ENCODE measurements around the gene TSPAN33. TPM values are rescaled to one million over a fixed set of nuclear protein-coding genes. Genes with fewer than 3 reads are reported as not detected.

TSPAN33 gene
- polyA plus RNA-seq, 1 donor (not counting 4 experiments of a cell fraction or from before 2014, with no cell fraction given), result 0.93 TPM

DNA sequence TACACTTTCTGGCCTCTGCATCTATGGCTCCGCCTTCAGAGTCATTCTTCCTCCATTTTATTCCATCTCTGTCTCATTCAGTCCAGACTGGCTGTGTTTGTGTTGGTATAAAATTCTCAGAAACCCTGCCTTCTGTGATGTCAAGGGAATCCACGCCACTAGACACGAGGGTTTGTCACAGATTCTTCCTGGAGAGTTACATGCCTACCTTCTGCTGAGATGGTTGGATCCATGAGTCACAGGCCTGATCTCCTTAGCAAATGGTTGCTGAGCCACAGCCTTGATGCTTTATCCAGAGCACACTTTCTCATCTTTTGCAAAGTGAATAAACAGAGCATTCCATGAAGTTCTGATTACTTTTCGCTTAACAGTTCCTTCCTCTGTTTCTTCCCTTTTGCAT, 35.9 kb upstream of the TSPAN33 start:
- no peak overlapping the region for H3K27ac ChIP-seq (ENCODE audit: control insufficient read depth, insufficient read depth, low read length)
- no peak overlapping the region for H3K4me2 ChIP-seq (ENCODE audit: control insufficient read depth, extremely low read depth, insufficient read depth, low read depth, low read length)
- FAIRE-seq (no peak), DNase-seq (ENCODE audit: low read depth, low spot score) (no peak)
- no peak overlapping the region for H2AFZ ChIP-seq (ENCODE audit: control insufficient read depth, low read length)
- H3K4me3 ChIP-seq (ENCODE audit: control insufficient read depth in 2 of 3, extremely low read depth in 1 of 3, insufficient read depth in 2 of 3, low read depth in 1 of 3, low read length in 3 of 3), result no peak overlapping the region
- no peaks in the 10 kb centered on the region for H3K79me2 ChIP-seq (ENCODE audit: control insufficient read depth, insufficient read depth, low read length)
- H3K4me1 ChIP-seq (ENCODE audit: control insufficient read depth, extremely low read depth, insufficient read depth, low read length), result peaks cover 4% of the 10 kb centered on the region
- no peaks in the 10 kb centered on the region for H3K9me1 ChIP-seq (ENCODE audit: control insufficient read depth, extremely low read depth, insufficient read depth, low read length)
- dilution Hi-C loops (cut with MboI; ENCODE audit: extremely low pct_ligation_motif_present, low sequenced_read_pairs), result no loop called here
- H4K20me1 ChIP-seq (ENCODE audit: control insufficient read depth, extremely low read depth, insufficient read depth, low read length), result no peaks in the 10 kb centered on the region
- H3K36me3 ChIP-seq (ENCODE audit: control insufficient read depth in 2 of 2, extremely low read depth in 1 of 2, insufficient read depth in 2 of 2, low read length in 2 of 2), result no peaks in the 10 kb centered on the region
- no peak for TF ChIP-seq EZH2 (IDR thresholded peaks at IDR 0.05; ENCODE audit: low read length)
- TF ChIP-seq, protein P1, sequence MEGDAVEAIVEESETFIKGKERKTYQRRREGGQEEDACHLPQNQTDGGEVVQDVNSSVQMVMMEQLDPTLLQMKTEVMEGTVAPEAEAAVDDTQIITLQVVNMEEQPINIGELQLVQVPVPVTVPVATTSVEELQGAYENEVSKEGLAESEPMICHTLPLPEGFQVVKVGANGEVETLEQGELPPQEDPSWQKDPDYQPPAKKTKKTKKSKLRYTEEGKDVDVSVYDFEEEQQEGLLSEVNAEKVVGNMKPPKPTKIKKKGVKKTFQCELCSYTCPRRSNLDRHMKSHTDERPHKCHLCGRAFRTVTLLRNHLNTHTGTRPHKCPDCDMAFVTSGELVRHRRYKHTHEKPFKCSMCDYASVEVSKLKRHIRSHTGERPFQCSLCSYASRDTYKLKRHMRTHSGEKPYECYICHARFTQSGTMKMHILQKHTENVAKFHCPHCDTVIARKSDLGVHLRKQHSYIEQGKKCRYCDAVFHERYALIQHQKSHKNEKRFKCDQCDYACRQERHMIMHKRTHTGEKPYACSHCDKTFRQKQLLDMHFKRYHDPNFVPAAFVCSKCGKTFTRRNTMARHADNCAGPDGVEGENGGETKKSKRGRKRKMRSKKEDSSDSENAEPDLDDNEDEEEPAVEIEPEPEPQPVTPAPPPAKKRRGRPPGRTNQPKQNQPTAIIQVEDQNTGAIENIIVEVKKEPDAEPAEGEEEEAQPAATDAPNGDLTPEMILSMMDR (optimal IDR thresholded peaks at IDR 0.05 in 1 of 3, IDR thresholded peaks at IDR 0.05 in 1 of 3, conservative IDR thresholded peaks at IDR 0.05 in 1 of 3; ENCODE audit: extremely low read depth in 1 of 3, insufficient read depth in 2 of 3, low read length in 3 of 3), result no peak
- H3K9me3 ChIP-seq (ENCODE audit: control insufficient read depth, low read depth, low read length), result no peaks in the 10 kb centered on the region
- H3K27me3 ChIP-seq (ENCODE audit: control insufficient read depth, extremely low read depth, insufficient read depth, low read length), result no peaks in the 10 kb centered on the region
- no peak overlapping the region for H3K9ac ChIP-seq (ENCODE audit: control insufficient read depth, extremely low read depth, insufficient read depth, low read length)

DNA sequence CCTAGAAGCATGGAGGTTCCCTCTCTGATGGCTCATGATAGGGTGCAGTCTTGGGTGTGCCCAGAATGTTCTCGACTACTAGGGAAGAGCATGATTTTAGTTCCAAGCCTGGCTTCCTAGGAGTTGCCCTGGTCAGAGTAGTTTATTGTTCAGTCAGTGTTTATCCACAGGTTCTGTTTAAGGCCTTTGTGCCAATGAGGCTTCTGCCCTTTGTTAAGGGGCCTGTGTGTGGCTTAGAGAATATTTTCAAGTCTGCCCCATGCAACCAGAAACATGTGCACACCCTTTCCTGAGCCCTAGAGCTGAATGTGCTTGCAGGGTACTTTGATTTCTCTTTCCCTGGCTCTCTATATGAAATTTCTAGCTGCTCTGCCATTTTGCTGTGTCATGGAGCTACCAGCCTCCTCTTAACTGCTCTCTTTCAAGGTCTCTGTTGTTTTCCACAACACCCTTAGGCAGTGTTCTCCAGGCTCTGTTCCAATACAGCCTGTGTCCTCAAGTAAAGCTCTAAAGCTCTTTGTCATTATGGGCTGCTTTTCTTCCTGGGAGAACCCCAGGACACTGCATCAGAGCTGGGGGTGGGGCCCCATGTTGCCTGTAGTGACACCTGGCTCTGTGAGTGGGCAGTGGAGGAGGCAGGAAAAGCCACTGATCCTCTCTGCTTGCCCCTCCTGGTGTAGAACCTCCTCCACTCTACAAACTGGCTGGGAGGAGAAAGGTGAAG, 34.1 kb upstream of the TSPAN33 start:
- no peak for DNase-seq (ENCODE audit: low read depth, low spot score)
- H3K27me3 ChIP-seq (ENCODE audit: control insufficient read depth, extremely low read depth, insufficient read depth, low read length), result no peaks in the 10 kb centered on the region
- no peak overlapping the region for H3K4me3 ChIP-seq (ENCODE audit: control insufficient read depth in 2 of 3, extremely low read depth in 1 of 3, insufficient read depth in 2 of 3, low read depth in 1 of 3, low read length in 3 of 3)
- no peak overlapping the region for H3K4me2 ChIP-seq (ENCODE audit: control insufficient read depth, extremely low read depth, insufficient read depth, low read depth, low read length)
- no peak overlapping the region for H3K9ac ChIP-seq (ENCODE audit: control insufficient read depth, extremely low read depth, insufficient read depth, low read length)
- no peaks in the 10 kb centered on the region for H3K36me3 ChIP-seq (ENCODE audit: control insufficient read depth in 2 of 2, extremely low read depth in 1 of 2, insufficient read depth in 2 of 2, low read length in 2 of 2)
- no peaks in the 10 kb centered on the region for H4K20me1 ChIP-seq (ENCODE audit: control insufficient read depth, extremely low read depth, insufficient read depth, low read length)
- TF ChIP-seq, protein P1 (optimal IDR thresholded peaks at IDR 0.05 in 1 of 3, IDR thresholded peaks at IDR 0.05 in 1 of 3, conservative IDR thresholded peaks at IDR 0.05 in 1 of 3; ENCODE audit: extremely low read depth in 1 of 3, insufficient read depth in 2 of 3, low read length in 3 of 3), result no peak
- no peak for TF ChIP-seq EZH2 (IDR thresholded peaks at IDR 0.05; ENCODE audit: low read length)
- dilution Hi-C loops (cut with MboI; ENCODE audit: extremely low pct_ligation_motif_present, low sequenced_read_pairs), result no loop called here
- no peak for FAIRE-seq
- peak overlapping the region; percentile 68 for H2AFZ ChIP-seq (ENCODE audit: control insufficient read depth, low read length)
- no peak overlapping the region for H3K27ac ChIP-seq (ENCODE audit: control insufficient read depth, insufficient read depth, low read length)
- H3K9me3 ChIP-seq (ENCODE audit: control insufficient read depth, low read depth, low read length), result no peaks in the 10 kb centered on the region
- peaks cover 4% of the 10 kb centered on the region for H3K4me1 ChIP-seq (ENCODE audit: control insufficient read depth, extremely low read depth, insufficient read depth, low read length)
- H3K9me1 ChIP-seq (ENCODE audit: control insufficient read depth, extremely low read depth, insufficient read depth, low read length), result no peaks in the 10 kb centered on the region
- H3K79me2 ChIP-seq (ENCODE audit: control insufficient read depth, insufficient read depth, low read length), result no peaks in the 10 kb centered on the region

Data from keratinocyte (primary cell).